Pulmonary artery endothelial cell (primary cell): ENCODE data around the gene CLNK. TPM values are rescaled to one million over a fixed set of nuclear protein-coding genes. Genes with fewer than 3 reads are reported as not detected.

Experiments used
- DNase-seq: peaks from one replicate; pipeline ENCODE4 v3.0.0-alpha.2; 2011; ENCODE audit warnings: low read depth, low spot score
- total RNA-seq: library from RNA; depleted of rRNA; stranded (reverse); fragments of >200 nt; gene quantifications from 2 replicates; pipeline ENCODE4 v1.2.3, GENCODE V29; 2014

CLNK gene
- total RNA-seq = not detected in 2 replicates

DNA sequence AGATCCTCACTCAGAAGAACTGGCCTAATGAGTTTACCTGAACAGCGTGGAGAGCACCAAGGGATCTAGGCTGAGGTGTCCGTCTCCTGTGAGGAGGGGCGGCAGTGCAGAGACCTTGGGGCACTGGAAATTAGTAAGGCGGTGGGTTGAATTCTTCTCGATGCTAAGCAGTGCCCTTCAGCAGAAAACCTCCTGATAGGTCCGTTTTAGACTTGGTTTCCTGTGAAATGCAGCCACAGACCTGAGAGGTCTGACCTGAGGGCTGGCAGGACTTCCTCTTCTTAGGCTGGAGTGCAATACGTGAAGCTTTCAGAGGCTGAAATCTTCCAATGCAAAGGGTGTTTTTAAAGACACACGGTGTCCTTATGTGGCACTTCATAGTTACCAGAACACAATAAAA lies at the start of gene CLNK:
CLNK (minus strand) TSS at position 138 of the 400 bp plus-strand sequence. CDS start 16,899 bp downstream, outside the sequence.
- DNase-seq = no peak

GRCh38 chr4:10733481-10734062 lies 49.0 kb upstream of the CLNK start:
- no peak for DNase-seq

- no peak for DNase-seq
These were observed 48.4 kb upstream of the CLNK start for GRCh38 chr4:10732914-10733415.

DNA sequence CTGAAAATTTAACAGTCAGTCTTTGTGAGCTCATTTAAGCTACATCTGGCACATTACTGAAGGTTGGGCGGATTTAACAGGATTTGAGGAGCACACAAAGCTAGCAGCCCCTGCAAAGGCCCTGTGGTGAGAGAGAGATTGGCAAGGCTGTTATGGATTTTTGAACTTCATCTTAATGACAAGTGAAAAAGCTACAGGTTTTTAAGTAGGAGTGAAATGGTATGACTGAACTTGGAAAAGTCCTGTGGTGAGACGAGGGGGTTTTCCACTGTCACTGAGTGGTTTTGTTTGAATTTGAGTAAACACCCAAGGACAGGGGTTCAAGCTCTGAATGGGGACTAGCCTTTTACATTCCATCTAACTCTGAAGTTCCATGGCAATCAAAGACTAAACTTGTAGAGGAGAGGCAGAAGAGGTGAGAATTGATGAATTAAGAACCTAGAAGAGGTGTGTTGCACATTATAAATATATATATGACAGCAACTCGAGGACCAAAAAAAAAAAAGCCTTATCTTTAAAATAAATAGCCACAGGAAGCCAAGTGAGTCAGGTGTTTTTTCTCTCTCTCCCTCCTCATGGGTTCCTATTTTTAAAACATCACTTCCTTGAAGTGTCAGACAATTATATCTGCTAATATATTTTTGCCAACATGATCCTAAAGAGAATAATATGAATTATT lies 47.8 kb upstream of the CLNK start:
- no peak for DNase-seq

GRCh38 chr4:10731690-10732089 lies 47.1 kb upstream of the CLNK start:
- no peak for DNase-seq

DNA sequence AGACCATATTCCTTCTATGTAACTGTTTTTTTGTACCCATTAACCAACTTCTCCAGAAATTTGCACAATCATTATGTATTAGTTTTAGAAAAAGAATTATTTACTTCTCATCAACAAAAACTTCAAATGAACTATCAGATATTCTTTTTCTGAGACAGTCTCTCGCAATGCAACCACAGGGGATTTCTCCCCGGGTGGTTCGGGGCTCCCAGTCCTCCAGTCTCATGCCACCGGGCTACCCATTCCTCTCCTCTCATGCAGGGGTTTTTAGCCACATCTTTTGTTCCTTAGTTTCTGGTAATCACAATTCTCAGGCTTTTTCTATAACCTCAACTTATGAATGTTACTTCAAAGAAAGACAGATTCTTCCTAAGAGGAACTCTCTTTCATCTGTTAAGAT lies 46.6 kb upstream of the CLNK start:
- DNase-seq = no peak

- DNase-seq = no peak
These were observed 46.0 kb upstream of the CLNK start for GRCh38 chr4:10730590-10730989.

- no peak for DNase-seq
These were observed 45.5 kb upstream of the CLNK start for GRCh38 chr4:10730019-10730418.

DNA sequence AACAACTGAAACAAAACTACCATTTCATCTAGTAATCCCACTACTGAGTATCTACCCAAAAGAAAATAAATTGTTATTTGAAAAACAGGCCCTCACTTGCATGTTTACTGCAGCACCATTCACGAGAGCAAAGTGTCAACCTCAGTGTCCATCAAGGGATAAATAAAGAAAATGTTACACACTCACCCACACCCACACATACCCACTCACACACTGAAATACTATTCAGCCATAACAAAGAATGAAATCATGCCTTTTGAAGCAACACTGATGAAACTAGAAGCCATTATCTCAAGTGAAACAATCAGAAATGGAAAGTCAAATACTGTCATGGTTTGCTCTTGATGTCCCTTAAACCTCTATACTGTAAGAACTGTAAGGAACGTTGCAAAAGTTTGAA lies 44.8 kb upstream of the CLNK start:
- DNase-seq = no peak

DNA sequence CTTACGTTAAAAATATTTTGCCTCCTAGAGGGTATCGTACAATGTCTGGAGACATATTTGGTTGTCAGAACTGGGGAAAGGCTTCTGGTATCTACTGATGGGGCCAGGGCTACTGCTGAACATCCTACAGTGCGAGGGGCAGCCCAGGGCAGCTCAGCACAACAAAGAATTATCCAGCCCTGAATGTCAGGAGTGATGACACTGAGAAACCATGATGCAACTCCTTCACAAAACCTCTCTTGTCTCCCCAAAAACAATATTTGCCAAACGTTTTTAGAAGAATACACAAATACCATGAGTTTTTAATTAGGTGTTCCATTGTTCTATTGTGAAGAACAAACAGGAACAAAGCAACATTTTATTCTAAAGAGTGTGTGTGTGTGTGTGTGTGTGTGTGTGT lies 43.4 kb upstream of the CLNK start:
- no peak for DNase-seq

- no peak for DNase-seq
These were observed 42.7 kb upstream of the CLNK start for GRCh38 chr4:10727140-10727880.

DNA sequence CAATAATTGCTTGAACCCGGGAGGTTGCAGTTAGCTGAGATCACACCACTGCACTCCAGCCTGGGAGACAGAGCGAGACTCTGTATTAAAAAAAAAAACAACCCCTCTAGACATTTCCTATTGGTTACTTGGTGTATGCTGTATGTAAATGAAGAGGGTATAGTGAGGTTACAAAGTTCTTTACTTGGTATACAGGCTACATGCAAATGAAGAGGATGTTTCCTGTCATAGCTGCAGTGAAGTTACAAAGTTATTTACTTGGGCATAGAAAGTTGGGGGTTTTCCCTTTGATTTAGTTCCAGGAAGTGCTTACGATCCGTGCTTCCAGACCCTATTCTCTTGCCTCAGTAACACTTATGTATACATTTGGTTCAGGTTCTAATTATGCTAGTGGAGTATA lies 38.4 kb upstream of the CLNK start:
- no peak for DNase-seq

- DNase-seq = no peak
These were observed 37.0 kb upstream of the CLNK start for GRCh38 chr4:10721616-10722015.

DNA sequence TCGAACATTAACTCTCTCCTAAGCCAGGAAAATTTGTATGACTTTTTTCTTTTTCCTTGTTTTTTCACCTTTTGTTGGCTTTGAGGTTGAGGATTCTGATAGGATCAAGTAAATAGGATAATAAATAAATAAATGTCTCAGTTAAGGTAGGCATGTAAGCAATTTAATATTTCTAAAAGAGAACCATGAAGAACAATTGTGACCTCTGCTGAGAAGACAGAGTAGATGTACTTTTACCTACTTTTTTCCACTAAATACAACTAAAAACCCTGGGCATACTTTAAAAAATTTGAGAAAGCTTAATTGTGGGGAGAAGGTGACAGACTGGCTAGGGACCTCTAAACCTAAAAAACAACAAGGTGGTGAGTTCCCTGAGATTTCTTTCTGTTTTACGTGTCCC lies 31.6 kb upstream of the CLNK start:
- no peak for DNase-seq

- DNase-seq = no peak
These were observed 31.1 kb upstream of the CLNK start for GRCh38 chr4:10715696-10716095.

DNA sequence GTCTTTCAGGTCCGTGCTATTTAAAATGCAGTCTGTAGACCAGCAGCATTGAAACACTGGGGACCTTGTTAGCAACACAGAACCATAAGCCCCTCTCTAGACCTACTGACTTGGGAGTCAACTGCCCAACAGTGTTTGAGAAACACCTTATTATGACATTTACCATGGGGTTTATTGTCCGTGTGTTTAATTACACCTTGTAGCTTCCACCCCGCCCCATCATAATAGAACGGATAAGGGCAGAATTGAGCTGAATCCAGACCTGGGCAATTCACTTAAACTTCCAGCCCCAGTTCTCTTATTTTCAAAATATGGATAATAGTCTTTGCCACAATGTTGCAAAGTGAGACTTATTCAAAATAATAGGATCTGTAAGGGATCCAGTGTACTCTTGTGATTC lies 30.6 kb upstream of the CLNK start:
- DNase-seq = no peak

GRCh38 chr4:10713591-10713990 lies 29.0 kb upstream of the CLNK start:
- no peak for DNase-seq

GRCh38 chr4:10706236-10706635 lies 21.7 kb upstream of the CLNK start:
- peak; percentile 32 for DNase-seq

DNA sequence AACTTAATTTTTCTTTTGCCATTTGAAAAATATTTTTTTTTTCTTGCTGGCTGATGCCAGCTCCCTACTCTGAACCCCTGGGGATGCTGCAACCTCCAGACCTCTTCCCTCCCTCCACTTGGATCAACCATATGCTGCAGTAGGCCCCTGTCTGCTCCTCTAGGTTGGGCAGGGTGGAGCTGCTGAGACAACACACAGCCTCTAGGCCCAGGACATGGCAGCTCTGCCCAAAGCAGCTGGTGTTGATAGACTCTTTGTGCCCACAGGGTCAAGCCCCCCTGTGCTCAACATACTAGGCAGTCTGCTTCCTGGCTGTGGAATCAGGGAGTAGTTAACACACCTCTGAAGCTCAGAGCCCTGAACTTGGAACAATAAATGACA lies 19.9 kb upstream of the CLNK start:
- DNase-seq = no peak

DNA sequence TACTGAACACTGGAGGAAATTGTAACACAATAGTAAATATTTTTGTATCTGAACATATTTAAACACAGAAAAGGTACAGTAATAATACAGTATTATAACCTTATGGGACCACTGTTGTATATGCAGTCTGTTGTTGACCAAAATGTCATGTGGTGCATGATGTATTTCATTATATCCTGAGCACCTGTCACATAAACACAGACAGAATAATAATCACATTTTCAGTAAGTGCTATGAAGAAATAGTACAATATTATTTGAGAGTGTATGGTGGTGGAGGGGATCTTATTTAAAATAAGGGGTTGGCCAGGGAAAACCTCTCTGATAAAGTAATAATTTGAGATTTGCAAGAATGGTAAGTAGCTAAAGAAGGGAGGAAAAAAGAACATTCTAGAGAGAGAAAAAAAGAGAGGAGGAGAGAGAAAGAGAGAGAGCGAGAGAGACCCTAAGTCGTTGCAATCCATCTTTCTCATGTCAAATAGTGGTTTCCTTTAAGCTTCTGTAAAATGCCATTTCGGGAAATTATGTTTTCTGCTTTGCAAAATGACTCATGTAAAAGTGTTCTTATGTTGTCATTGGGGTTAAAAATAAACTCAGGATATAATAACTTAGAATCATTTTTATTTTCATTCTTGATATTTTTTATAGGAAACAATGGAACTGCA lies 19.3 kb upstream of the CLNK start:
- peak; percentile 15 for DNase-seq

DNA sequence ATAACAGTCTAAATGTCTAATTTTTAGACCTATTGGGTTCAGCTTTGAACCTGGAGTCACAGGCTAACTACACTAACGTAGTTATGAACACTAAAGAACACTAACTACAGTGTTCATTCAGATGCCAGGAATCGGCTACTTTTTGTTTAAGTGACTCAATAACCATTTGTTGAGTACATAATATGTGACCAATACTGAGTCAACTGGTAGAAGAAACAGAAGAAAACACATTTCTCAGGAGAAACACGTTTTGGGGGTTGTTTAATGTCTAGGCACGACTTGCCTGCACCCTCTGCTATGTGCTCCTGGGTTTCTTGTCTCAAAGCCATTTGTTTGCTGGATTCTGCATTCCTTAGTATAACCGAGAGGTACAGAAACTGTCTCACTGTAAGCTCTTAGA lies 18.6 kb upstream of the CLNK start:
- no peak for DNase-seq
